Daoy (cell line): Measurements from ENCODE around the gene NLK. TPM values are rescaled to one million over a fixed set of nuclear protein-coding genes. Genes with fewer than 3 reads are reported as not detected.
"Not testable (repeated sequence)": the region's sequence is repeated elsewhere in the genome, so short reads cannot be mapped to it uniquely, and the experiment has no call there.

Source experiments
- DNase-seq: peaks from one replicate; pipeline ENCODE4 v3.0.0-alpha.2; 2015; ENCODE audit warnings: low read depth
- total RNA-seq: library from RNA; depleted of rRNA; stranded (reverse); fragments of >200 nt; shearing (Covaris generic); gene quantifications from 2 replicates; pipeline ENCODE4 v1.2.3, GENCODE V29; 2014; rRNA removed

NLK gene
- total RNA-seq, 1 experiment from 2014 or later, result 15.8 TPM

- DNase-seq, result not testable (repeated sequence)
These were observed 189.1 kb downstream of the NLK start for GRCh38 chr17:28231624-28232023.

GRCh38 chr17:28232966-28233870 lies 190.7 kb downstream of the NLK start:
- DNase-seq, result not testable (repeated sequence)

DNA sequence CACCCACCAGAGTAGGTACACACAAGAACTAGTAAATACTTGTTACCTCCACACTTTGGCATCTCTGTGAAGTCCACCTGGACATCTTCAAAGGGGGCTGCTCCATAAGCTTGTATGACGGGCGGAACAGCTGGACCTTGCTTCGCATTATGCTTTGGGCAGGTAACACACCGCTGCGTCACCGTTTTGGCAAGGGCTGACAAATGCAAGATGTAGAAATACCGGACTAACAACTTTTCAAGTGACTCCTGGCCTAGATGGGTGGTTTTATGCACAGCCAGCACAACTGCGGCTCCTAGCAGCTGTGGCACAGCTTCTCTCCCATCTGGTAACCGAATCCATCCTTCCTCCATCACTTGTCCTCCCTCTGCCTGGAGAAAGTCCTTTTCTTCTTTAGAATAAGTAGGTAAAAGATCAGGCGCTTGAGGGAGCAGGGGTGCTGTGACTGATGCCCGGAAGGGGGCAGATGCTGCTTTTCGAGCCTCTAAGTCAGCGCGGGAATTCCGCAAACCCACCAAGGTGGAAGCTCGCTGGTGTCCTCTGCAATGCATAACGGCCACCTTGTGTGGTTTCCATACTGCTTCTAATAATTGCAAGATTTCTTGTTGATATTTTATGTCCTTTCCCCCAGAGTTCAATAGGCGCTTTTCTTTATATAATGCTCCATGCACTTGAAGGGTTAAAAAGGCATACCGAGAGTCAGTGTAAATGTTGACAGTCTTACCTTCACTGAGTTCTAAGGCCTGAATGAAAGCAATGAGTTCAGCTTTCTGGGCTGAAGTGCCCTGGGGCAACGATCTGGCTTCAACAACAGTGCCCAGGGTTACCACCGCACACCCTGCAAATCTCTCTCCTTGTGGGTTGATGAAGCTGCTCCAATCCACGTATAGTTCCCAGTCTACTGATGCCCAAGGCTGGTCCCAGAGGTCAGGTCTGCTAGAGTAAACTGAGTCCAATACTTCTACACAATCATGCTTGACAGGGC lies 191.7 kb downstream of the NLK start:
- DNase-seq, result not testable (repeated sequence)

DNA sequence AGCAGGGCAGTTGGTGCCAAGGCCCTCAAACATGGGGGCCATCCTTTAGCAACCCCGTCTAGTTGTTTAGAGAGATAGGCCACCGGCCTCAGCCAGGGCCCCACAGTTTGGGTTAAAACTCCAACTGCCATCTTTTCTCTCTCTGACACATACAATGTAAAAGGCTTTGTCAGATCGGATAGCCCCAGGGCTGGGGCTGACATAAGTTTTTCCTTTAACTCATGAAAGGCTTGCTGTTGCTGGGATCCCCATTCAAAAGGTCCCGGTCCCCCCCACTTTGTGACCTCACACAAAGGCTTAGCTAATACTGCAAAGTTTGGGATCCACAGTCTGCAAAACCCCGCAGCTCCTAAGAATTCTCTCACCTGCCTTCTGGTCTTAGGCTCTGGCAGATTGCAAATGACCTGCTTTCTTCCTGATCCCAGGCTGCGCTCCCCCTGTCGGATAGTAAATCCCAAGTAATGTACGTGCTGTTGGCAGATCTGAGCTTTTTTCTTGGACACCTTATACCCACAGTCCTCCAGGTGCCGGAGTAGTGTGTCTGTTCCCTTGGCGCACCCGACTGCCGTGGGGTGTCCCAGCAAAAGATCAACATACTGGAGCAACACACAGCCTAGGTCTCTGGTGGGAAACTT lies 192.7 kb downstream of the NLK start:
- DNase-seq, result not testable (repeated sequence)

DNA sequence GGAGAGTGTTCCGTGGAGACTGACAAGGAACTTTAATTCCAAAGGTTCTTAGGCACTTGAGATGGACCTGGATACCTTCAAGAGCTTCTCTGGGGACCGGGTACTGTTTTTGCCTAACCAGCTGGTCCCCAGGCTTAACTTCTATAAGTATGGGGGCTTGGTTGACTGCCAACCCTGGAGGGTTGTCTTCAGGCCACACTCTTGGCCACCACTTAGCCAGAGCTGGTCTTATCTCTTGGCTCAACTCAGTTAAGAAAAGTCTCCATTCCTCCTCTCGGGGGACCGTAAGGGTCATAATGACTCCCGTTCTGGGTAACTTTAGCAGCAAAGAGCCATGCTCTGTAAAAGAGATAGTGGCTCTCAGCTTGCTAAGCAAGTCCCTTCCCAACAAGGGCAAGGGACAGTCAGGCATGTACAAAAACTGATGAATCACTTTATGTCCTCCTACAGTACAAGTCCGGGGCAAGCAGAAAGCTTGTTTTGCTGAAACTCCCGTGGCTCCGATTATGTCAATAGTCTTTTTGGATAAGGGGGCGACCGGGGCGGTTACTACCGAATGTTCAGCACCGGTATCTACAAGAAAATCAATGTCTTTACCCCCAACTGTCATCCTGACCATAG lies 193.7 kb downstream of the NLK start:
- DNase-seq, result not testable (repeated sequence)

GRCh38 chr17:28238547-28239270 lies 196.2 kb downstream of the NLK start:
- not testable (repeated sequence) for DNase-seq

GRCh38 chr17:28239271-28239624 lies 196.8 kb downstream of the NLK start:
- no peak for DNase-seq

DNA sequence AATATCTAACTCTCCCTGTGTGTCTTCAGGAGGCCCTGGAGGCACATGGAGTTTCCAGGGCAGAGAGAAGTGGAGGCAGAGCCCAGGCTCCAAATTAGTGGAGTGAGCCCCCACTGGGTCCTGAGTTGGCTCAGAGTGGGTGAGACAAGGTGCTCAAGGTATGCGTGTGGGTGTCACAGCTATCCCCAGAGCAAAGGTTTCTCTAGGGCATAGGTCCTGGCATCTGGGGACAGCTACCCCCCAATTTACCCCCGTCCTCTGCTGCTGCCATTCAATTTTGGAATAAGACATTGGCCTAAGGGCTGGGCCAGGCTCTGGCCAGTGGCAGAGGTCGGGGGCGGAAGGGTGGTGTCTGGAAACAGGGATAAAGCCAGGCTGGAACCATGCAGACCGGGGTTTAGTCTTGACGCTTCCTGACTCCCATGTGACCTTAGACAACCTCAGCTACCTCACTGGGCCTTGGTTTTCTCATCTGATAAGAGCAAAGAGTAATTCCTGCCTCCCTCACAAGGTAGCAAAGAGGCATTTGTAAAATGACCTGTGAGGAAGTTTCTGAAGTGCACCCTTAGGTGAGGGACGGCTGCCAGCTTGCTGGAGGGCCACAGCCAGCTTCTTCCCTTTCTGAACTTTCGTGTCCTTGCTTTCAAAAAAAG lies 198.3 kb downstream of the NLK start:
- no peak for DNase-seq

- no peak for DNase-seq
These were observed 200.3 kb downstream of the NLK start for GRCh38 chr17:28242791-28243190.

GRCh38 chr17:28243268-28243667 lies 200.8 kb downstream of the NLK start:
- not testable (repeated sequence) for DNase-seq

- DNase-seq, result no peak
These were observed 202.0 kb downstream of the NLK start for GRCh38 chr17:28244446-28244845.

Other genes with a start within 250 kb of the NLK start
- 0.54 and 0.74 TPM in 2 replicates for gene NOS2, start 242.1 kb upstream of the NLK start, total RNA-seq
- 0.71 and 1.8 TPM in 2 replicates for gene LYRM9, start 149.3 kb upstream of the NLK start, total RNA-seq